Fibroblast of skin of left biceps (primary cell): ENCODE data around the gene PKNOX2.

ENCODE experiments used
- DNase-seq, 2 experiments: peaks; one replicate each; pipeline ENCODE4 v3.0.0-alpha.2; 2013; ENCODE audit warnings: low read depth in 2 of 2

The PKNOX2 gene

GRCh38 chr11:125233736-125234275 is 69.3 kb downstream of the PKNOX2 start:
- DNase-seq, result no peak

- DNase-seq, result no peak
These were observed 70.5 kb downstream of the PKNOX2 start for GRCh38 chr11:125235071-125235471.

GRCh38 chr11:125236072-125236825 is 71.7 kb downstream of the PKNOX2 start:
- no peak for DNase-seq

GRCh38 chr11:125239585-125240560 is 75.3 kb downstream of the PKNOX2 start:
- DNase-seq, result no peak

- no peak for DNase-seq
These were observed 76.6 kb downstream of the PKNOX2 start for GRCh38 chr11:125241104-125241503.

GRCh38 chr11:125242141-125242775 is 77.7 kb downstream of the PKNOX2 start:
- DNase-seq, result no peak

- DNase-seq, result no peak
These were observed 79.6 kb downstream of the PKNOX2 start for GRCh38 chr11:125244166-125244565.

- DNase-seq, result no peak
These were observed 80.7 kb downstream of the PKNOX2 start for GRCh38 chr11:125245299-125245698.

GRCh38 chr11:125247431-125247830 is 82.9 kb downstream of the PKNOX2 start:
- no peak for DNase-seq

- DNase-seq, result no peak
These were observed 86.0 kb downstream of the PKNOX2 start for GRCh38 chr11:125250318-125251213.

- no peak for DNase-seq
These were observed 86.6 kb downstream of the PKNOX2 start for GRCh38 chr11:125251214-125251545.

- DNase-seq, result no peak
These were observed 87.4 kb downstream of the PKNOX2 start for GRCh38 chr11:125251956-125252355.

- no peak for DNase-seq
These were observed 88.7 kb downstream of the PKNOX2 start for GRCh38 chr11:125253289-125253688.

GRCh38 chr11:125253795-125254525 is 89.4 kb downstream of the PKNOX2 start:
- DNase-seq, result no peak

- DNase-seq, result no peak
These were observed 92.1 kb downstream of the PKNOX2 start for GRCh38 chr11:125256541-125257189.

- DNase-seq, result no peak
These were observed 92.6 kb downstream of the PKNOX2 start for GRCh38 chr11:125257190-125257579.

- DNase-seq, result no peak
These were observed 93.2 kb downstream of the PKNOX2 start for GRCh38 chr11:125257751-125258150.

GRCh38 chr11:125258291-125259032 is 93.9 kb downstream of the PKNOX2 start:
- DNase-seq, result no peak

- no peak for DNase-seq
These were observed 97.0 kb downstream of the PKNOX2 start for GRCh38 chr11:125261588-125261987.
